ENCODE data around the gene CHRM5.
"Not testable (repeated sequence)": the region's sequence is repeated elsewhere in the genome, so short reads cannot be mapped to it uniquely, and the experiment has no call there.

The CHRM5 gene

GRCh38 chr15:34043391-34043790, 75.1 kb downstream of the CHRM5 start:
- DNase-seq (ENCODE audit: low read depth): no peak

DNA sequence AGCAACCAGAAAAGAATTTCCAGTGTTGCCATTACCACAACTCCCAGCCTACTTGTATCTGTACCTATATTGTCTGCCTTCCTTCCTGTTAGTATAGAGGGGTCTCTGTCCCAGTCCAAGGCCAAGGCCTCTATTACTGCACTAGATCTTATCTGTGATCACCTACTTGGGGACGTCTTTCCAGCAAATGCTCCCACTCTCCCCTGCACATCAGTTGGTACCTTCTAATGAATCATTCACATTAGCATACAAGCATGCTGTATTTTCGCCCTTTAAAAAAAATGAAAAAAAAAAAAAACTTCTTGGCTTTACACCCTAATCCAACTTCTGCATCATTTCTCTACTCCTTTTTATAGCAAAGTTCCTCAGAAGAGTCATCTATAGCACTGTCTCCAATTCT, 75.5 kb downstream of the CHRM5 start:
- DNase-seq (ENCODE audit: low read depth): no peak

DNA sequence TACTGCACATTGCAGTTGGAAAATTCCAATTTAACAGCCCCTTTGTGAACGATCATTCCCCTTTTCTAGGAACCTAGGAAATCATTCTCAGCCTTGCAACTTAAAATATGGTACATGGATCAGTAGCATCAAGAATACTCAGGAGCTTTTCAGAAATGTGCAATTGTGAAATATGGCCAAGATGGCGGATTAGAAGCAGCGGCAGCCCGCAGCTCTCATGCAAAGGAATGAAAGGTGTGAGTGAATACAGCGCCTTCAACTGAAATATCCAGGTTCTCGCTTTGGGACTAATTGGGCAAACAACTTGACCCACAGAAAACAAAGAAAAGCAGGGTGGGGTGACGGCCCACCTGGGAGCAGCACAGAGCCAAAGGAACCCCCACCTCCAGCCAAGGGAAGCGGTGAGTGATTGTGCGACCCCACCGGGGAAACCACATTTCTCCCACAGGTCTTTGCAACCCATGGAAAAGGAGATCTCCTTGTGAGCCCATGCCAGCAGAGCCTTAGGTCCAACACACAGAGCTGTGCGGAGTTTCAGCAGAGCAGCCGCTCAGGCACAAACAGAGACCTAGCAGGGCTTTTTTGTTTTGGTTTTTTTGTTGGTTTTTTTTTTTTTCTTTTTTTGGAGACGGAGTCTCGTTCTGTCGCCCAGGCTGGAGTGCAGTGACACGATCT, 78.3 kb downstream of the CHRM5 start:
- no peak for DNase-seq (ENCODE audit: low read depth)

- no peak for DNase-seq (ENCODE audit: low read depth)
Measured at GRCh38 chr15:34047893-34048775, 79.8 kb downstream of the CHRM5 start.

DNA sequence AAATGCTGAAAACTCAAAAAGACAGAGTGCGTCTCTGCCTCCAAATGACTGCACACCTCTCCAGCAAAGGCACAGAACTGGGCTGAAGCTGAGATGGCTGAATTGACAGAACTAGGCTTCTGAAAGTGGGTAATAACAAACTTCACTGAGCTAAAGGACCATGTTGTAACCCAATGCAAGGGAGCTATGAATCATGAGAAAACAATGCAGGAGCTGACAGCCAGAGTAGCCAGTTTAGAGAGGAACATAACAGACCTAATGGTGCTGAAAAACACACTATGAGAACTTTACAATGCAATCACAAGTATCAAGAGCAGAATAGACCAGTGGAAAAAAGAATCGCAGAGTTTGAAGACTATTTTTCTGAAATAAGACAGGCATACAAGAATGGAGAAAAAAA, 80.8 kb downstream of the CHRM5 start:
- no peak for DNase-seq (ENCODE audit: low read depth)

GRCh38 chr15:34050385-34050784, 82.1 kb downstream of the CHRM5 start:
- DNase-seq (ENCODE audit: low read depth): not testable (repeated sequence)

DNA sequence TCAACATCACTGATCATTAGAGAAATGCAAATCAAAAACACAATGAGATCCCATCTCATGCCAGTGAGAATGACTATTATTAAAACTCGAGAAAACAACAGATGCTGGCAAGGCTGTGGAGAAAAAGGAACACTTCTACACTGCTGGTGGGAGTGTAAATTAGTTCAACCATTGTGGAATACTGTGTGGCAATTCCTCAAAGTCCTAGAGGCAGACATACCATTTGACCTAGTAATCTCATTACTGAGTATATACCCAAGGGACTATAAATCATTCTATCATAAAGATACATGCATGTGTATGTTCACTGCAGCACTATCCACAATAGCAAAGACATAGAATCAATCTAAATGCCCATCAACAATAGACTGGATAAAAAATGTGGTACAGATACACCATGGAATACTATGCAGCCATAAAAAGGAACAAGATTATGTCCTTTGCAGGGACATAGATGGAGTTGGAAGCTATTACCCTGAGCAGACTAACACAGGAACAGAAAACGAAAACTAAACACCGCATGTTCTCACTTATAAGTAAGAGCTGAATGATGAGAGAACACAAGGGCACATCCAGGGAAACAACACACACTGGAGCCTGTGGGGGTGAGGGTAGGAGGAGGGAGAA, 85.9 kb downstream of the CHRM5 start:
- no peak for DNase-seq (ENCODE audit: low read depth)

- no peak for DNase-seq (ENCODE audit: low read depth)
Measured at GRCh38 chr15:34055868-34056595, 87.7 kb downstream of the CHRM5 start.

DNA sequence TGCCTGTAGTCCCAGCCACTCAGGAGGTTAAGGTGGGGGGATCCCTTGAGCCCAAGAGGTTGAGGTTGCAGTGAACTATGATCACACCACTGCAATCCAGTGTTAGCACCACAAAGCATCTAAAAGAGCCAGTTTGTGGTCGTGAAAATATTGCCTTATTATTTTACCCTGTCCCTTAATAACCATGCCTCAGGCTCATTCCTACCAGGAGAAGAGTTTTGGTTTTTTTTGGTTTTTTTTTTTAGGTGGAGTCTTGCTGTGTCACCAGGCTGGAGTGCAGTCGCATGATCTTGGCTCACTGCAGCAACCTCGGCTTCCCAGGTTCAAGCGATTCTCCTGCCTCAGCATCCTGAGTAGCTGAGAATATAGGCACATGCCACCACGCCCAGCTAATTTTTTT, 88.6 kb downstream of the CHRM5 start:
- DNase-seq (ENCODE audit: low read depth): no peak

DNA sequence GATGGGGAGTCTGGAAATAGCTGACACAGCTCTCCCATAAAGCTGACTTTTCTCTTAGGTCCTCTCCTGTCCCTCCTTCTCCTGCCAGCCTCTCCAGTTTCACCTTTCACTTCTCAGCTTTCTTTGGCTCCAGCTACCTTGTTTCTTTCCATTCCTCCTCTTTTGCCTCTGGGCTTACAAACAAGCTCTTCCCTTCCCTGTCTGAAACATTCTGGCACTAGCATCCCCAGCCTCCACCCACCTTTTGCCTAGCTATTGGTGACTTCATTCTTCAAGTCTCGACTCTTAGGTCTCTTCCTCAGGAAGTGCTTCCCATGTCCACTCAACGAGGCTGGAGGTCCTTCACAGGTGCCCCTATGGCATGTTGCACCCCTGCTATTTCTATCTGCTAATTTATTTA, 91.2 kb downstream of the CHRM5 start:
- no peak for DNase-seq (ENCODE audit: low read depth)

- DNase-seq (ENCODE audit: low read depth): no peak
Measured at GRCh38 chr15:34059946-34060345, 91.6 kb downstream of the CHRM5 start.

DNA sequence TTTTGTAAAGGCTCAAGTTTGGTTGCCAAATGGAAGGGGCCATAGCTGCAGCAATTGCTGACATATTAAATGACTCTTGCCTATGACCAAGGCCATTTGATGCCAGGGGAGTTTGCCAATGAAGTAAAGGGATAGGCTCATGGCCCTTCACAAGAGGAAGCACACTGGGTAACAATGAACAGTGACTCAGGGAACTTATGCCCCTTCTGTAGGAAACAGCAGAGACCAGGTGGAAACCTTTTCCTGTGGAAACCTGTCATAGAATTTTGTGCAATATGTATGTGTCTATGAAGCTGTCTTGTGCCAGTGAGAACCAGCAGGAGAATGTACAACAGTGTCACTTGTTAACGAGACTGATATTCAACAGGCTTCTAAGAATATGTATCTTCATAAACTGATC, 96.1 kb downstream of the CHRM5 start:
- DNase-seq (ENCODE audit: low read depth): no peak

GRCh38 chr15:34065261-34065660, 97.0 kb downstream of the CHRM5 start:
- no peak for DNase-seq (ENCODE audit: low read depth)

DNA sequence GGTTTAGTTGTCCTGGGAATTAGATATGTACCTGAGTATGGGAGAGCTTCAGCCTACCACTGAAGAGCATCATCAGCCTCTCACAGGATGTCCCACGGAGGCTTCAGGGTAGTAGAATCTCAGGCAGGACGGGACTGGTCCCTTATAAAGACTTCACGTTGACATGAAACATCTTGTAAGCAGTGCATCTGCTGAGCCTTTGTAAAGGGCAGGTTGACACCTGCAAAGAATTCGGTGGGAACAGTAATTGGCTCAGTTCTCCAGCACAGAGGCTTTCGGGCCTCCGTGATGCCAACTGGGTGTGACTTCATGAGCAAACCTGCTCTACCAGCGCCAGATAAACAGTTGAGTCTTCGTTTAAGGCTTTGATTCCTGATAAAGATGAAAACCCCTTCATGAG, 97.6 kb downstream of the CHRM5 start:
- DNase-seq (ENCODE audit: low read depth): no peak

- DNase-seq (ENCODE audit: low read depth): no peak
Measured at GRCh38 chr15:34070003-34070402, 101.7 kb downstream of the CHRM5 start.

DNA sequence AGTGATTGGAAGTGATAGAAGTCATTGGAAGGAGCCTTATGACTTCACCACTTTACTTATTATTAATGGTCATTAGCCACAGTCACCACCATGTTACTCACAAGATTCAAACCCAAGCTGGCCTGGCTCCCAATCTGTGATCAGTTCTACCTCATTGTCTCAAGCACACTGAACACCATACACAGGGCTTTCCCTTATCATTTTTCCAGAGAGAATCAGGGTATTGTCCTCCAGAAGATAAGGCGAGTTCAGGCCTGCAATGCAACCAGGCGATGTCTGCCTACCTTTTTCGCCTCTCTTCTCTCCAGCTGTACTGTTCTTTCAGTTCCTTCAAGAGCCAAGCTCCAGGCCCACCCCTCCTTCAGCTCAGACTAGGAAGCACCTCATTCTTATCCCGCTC, 108.5 kb downstream of the CHRM5 start:
- no peak for DNase-seq (ENCODE audit: low read depth)

- DNase-seq (ENCODE audit: low read depth): no peak
Measured at GRCh38 chr15:34078900-34079299, 110.6 kb downstream of the CHRM5 start.

DNA sequence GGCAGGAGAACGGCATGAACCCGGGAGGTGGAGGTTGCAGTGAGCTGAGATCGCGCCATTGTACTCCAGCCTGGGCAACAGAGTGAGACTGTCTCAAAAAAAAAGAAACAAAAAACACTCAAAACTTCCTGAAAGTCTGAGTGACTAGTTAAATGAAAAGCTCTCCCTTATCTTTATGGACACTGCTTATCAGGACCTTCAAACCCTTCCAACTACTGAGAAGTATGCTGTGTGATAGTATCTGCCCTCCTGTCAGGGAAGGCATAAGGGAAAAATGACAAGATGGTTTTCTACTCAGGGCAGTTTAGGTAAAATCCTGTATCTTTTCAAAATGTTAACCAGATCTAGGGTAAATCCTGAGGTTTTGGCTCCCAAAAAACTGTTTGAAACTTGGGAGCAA, 111.6 kb downstream of the CHRM5 start:
- DNase-seq (ENCODE audit: low read depth): no peak

DNA sequence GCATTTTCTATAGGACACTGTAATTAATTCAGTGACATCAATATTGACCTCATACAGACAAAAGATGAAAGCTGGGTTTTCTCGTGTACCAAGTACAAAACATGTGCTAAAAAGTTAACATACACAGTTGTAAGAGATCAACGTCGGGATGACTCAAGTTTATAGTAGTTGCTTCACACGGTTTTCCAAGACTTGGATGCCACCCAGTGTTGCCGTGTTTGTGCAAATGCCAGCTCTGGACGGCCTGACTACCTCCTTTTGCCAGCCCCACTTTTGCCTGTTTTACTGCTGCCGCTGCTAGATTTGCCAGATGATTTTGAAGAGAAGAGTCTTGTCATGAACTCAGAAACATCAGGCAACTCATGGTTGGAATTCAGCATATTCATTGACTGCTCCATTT, 115.8 kb downstream of the CHRM5 start:
- DNase-seq (ENCODE audit: low read depth): no peak

DNA sequence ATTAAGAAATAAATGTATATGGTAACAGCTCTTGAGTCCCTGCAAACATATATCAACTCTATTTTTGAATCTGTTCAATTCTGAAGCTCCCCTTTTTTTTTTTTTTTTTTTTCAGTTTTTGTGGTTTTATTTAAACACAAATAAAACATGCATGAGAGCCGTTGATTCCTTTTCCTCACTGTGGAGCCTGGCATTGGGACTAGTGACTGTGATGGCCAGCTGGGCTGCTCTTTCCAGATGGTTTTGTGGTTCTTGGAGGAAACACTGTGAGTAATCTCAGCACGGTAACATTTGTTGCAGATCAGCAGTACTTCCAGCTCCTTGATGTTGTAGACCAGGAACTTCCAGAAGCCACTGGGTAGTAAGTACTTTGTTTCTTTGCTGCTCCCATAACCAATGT, 117.4 kb downstream of the CHRM5 start:
- DNase-seq (ENCODE audit: low read depth): no peak

GRCh38 chr15:34099914-34100313, 131.6 kb downstream of the CHRM5 start:
- DNase-seq (ENCODE audit: low read depth): no peak

GRCh38 chr15:34101366-34102174, 133.3 kb downstream of the CHRM5 start, which contains the start of the genes EMC7 and PGBD4:
Gene EMC7, minus strand, starts transcription at chr15:34101862. Its CDS starts 23 bp downstream, at chr15:34101839.
Gene PGBD4, plus strand, starts transcription at chr15:34102083. Its CDS starts 449 bp downstream, at chr15:34102532.
- peak; percentile 99 for DNase-seq (ENCODE audit: low read depth)
